ENCODE data around the gene PDE6D.

PDE6D gene

GRCh38 chr2:231780909-231781797, at the start of gene PDE6D:
Gene PDE6D (minus strand): TSS chr2:231781282. CDS start chr2:231781114, 168 bp downstream.
- Histone ChIP-seq H3K4me3 (ENCODE audit: low read depth in 1 of 2, low read length in 2 of 2) (peak within 1 kb of the TSS; percentile 89 to 97), H3K9me3 (ENCODE audit: control insufficient read depth in 1 of 2, low read length in 2 of 2) (no peaks in the 10 kb centered on the region), H3K27me3 (ENCODE audit: control insufficient read depth in 1 of 2, insufficient read depth in 2 of 2, low read length in 2 of 2) (no peaks in the 10 kb centered on the region), H3K27ac (ENCODE audit: low read depth, low read length) (peak within 1 kb of the TSS; percentile 83), H3K9ac (ENCODE audit: low read depth in 1 of 2, low read length in 2 of 2) (peak within 1 kb of the TSS; percentile 66 to 94), H3K4me1 (ENCODE audit: control insufficient read depth in 1 of 2, insufficient read depth in 2 of 2, low read length in 2 of 2) (peaks cover 29 to 36% of the 10 kb centered on the region in 2 donors), H3K36me3 (ENCODE audit: control insufficient read depth in 1 of 2, insufficient read depth in 2 of 2, low read length in 2 of 2) (no peaks in the 10 kb centered on the region)

- H3K4me3 ChIP-seq (ENCODE audit: low read depth in 1 of 2, low read length in 2 of 2): no peak overlapping the region
- no peaks in the 10 kb centered on the region for H3K4me1 ChIP-seq (ENCODE audit: control insufficient read depth in 1 of 2, insufficient read depth in 2 of 2, low read length in 2 of 2)
- H3K27me3 ChIP-seq (ENCODE audit: control insufficient read depth in 1 of 2, insufficient read depth in 2 of 2, low read length in 2 of 2): no peaks in the 10 kb centered on the region
- peaks cover 6 to 8% of the 10 kb centered on the region in 2 donors for H3K9me3 ChIP-seq (ENCODE audit: control insufficient read depth in 1 of 2, low read length in 2 of 2)
- H3K9ac ChIP-seq (ENCODE audit: low read depth in 1 of 2, low read length in 2 of 2): no peak overlapping the region
- no peaks in the 10 kb centered on the region for H3K36me3 ChIP-seq (ENCODE audit: control insufficient read depth in 1 of 2, insufficient read depth in 2 of 2, low read length in 2 of 2)
- H3K27ac ChIP-seq (ENCODE audit: low read depth, low read length): no peak overlapping the region
Observed at GRCh38 chr2:231821908-231822307, 40.8 kb upstream of the PDE6D start.

- H3K27ac ChIP-seq (ENCODE audit: low read depth, low read length): no peak overlapping the region
- H3K4me3 ChIP-seq (ENCODE audit: low read depth in 1 of 2, low read length in 2 of 2): no peak overlapping the region
- H3K4me1 ChIP-seq (ENCODE audit: control insufficient read depth in 1 of 2, insufficient read depth in 2 of 2, low read length in 2 of 2): no peaks in the 10 kb centered on the region
- no peaks in the 10 kb centered on the region for H3K36me3 ChIP-seq (ENCODE audit: control insufficient read depth in 1 of 2, insufficient read depth in 2 of 2, low read length in 2 of 2)
- H3K9me3 ChIP-seq (ENCODE audit: control insufficient read depth in 1 of 2, low read length in 2 of 2): peaks cover 6 to 8% of the 10 kb centered on the region in 2 donors
- H3K27me3 ChIP-seq (ENCODE audit: control insufficient read depth in 1 of 2, insufficient read depth in 2 of 2, low read length in 2 of 2): no peaks in the 10 kb centered on the region
- no peak overlapping the region for H3K9ac ChIP-seq (ENCODE audit: low read depth in 1 of 2, low read length in 2 of 2)
Observed at GRCh38 chr2:231820786-231821303, 39.8 kb upstream of the PDE6D start.

- Histone ChIP-seq H3K4me3 (ENCODE audit: low read depth in 1 of 2, low read length in 2 of 2) (no peak overlapping the region), H3K27ac (ENCODE audit: low read depth, low read length) (no peak overlapping the region), H3K4me1 (ENCODE audit: control insufficient read depth in 1 of 2, insufficient read depth in 2 of 2, low read length in 2 of 2) (no peaks in the 10 kb centered on the region), H3K36me3 (ENCODE audit: control insufficient read depth in 1 of 2, insufficient read depth in 2 of 2, low read length in 2 of 2) (no peaks in the 10 kb centered on the region), H3K9ac (ENCODE audit: low read depth in 1 of 2, low read length in 2 of 2) (no peak overlapping the region), H3K27me3 (ENCODE audit: control insufficient read depth in 1 of 2, insufficient read depth in 2 of 2, low read length in 2 of 2) (no peaks in the 10 kb centered on the region), H3K9me3 (ENCODE audit: control insufficient read depth in 1 of 2, low read length in 2 of 2) (peaks cover 6 to 13% of the 10 kb centered on the region in 2 donors)
Observed at GRCh38 chr2:231819447-231820042, 38.5 kb upstream of the PDE6D start.

- no peaks in the 10 kb centered on the region for H3K27me3 ChIP-seq (ENCODE audit: control insufficient read depth in 1 of 2, insufficient read depth in 2 of 2, low read length in 2 of 2)
- H3K4me1 ChIP-seq (ENCODE audit: control insufficient read depth in 1 of 2, insufficient read depth in 2 of 2, low read length in 2 of 2): no peaks in the 10 kb centered on the region
- H3K4me3 ChIP-seq (ENCODE audit: low read depth in 1 of 2, low read length in 2 of 2): no peak overlapping the region
- peaks cover 0 to 5% of the 10 kb centered on the region in 2 donors for H3K9me3 ChIP-seq (ENCODE audit: control insufficient read depth in 1 of 2, low read length in 2 of 2)
- no peak overlapping the region for H3K27ac ChIP-seq (ENCODE audit: low read depth, low read length)
- peaks cover 0 to 18% of the 10 kb centered on the region in 2 donors for H3K36me3 ChIP-seq (ENCODE audit: control insufficient read depth in 1 of 2, insufficient read depth in 2 of 2, low read length in 2 of 2)
- no peak overlapping the region for H3K9ac ChIP-seq (ENCODE audit: low read depth in 1 of 2, low read length in 2 of 2)
Observed at GRCh38 chr2:231816327-231817026, 35.4 kb upstream of the PDE6D start.

GRCh38 chr2:231810905-231811304, 29.8 kb upstream of the PDE6D start:
- Histone ChIP-seq H3K27ac (ENCODE audit: low read depth, low read length) (no peak overlapping the region), H3K4me3 (ENCODE audit: low read depth in 1 of 2, low read length in 2 of 2) (no peak overlapping the region), H3K9ac (ENCODE audit: low read depth in 1 of 2, low read length in 2 of 2) (no peak overlapping the region), H3K9me3 (ENCODE audit: control insufficient read depth in 1 of 2, low read length in 2 of 2) (peaks cover 0 to 5% of the 10 kb centered on the region in 2 donors), H3K27me3 (ENCODE audit: control insufficient read depth in 1 of 2, insufficient read depth in 2 of 2, low read length in 2 of 2) (no peaks in the 10 kb centered on the region), H3K4me1 (ENCODE audit: control insufficient read depth in 1 of 2, insufficient read depth in 2 of 2, low read length in 2 of 2) (no peaks in the 10 kb centered on the region), H3K36me3 (ENCODE audit: control insufficient read depth in 1 of 2, insufficient read depth in 2 of 2, low read length in 2 of 2) (peaks cover 25 to 59% of the 10 kb centered on the region in 2 donors)

GRCh38 chr2:231807020-231807419, 25.9 kb upstream of the PDE6D start:
- Histone ChIP-seq H3K36me3 (ENCODE audit: control insufficient read depth in 1 of 2, insufficient read depth in 2 of 2, low read length in 2 of 2) (peaks cover 33 to 64% of the 10 kb centered on the region in 2 donors), H3K9ac (ENCODE audit: low read depth in 1 of 2, low read length in 2 of 2) (no peak overlapping the region), H3K9me3 (ENCODE audit: control insufficient read depth in 1 of 2, low read length in 2 of 2) (no peaks in the 10 kb centered on the region), H3K4me3 (ENCODE audit: low read depth in 1 of 2, low read length in 2 of 2) (no peak overlapping the region), H3K27me3 (ENCODE audit: control insufficient read depth in 1 of 2, insufficient read depth in 2 of 2, low read length in 2 of 2) (no peaks in the 10 kb centered on the region), H3K27ac (ENCODE audit: low read depth, low read length) (no peak overlapping the region), H3K4me1 (ENCODE audit: control insufficient read depth in 1 of 2, insufficient read depth in 2 of 2, low read length in 2 of 2) (no peaks in the 10 kb centered on the region)

GRCh38 chr2:231803501-231804138, 22.5 kb upstream of the PDE6D start:
- H3K9ac ChIP-seq (ENCODE audit: low read depth in 1 of 2, low read length in 2 of 2): no peak overlapping the region
- no peaks in the 10 kb centered on the region for H3K27me3 ChIP-seq (ENCODE audit: control insufficient read depth in 1 of 2, insufficient read depth in 2 of 2, low read length in 2 of 2)
- H3K9me3 ChIP-seq (ENCODE audit: control insufficient read depth in 1 of 2, low read length in 2 of 2): no peaks in the 10 kb centered on the region
- H3K27ac ChIP-seq (ENCODE audit: low read depth, low read length): no peak overlapping the region
- peaks cover 29 to 58% of the 10 kb centered on the region in 2 donors for H3K36me3 ChIP-seq (ENCODE audit: control insufficient read depth in 1 of 2, insufficient read depth in 2 of 2, low read length in 2 of 2)
- H3K4me3 ChIP-seq (ENCODE audit: low read depth in 1 of 2, low read length in 2 of 2): no peak overlapping the region
- no peaks in the 10 kb centered on the region for H3K4me1 ChIP-seq (ENCODE audit: control insufficient read depth in 1 of 2, insufficient read depth in 2 of 2, low read length in 2 of 2)

GRCh38 chr2:231800493-231801091, 19.5 kb upstream of the PDE6D start:
- H3K9ac ChIP-seq (ENCODE audit: low read depth in 1 of 2, low read length in 2 of 2): no peak overlapping the region
- no peak overlapping the region for H3K4me3 ChIP-seq (ENCODE audit: low read depth in 1 of 2, low read length in 2 of 2)
- H3K4me1 ChIP-seq (ENCODE audit: control insufficient read depth in 1 of 2, insufficient read depth in 2 of 2, low read length in 2 of 2): no peaks in the 10 kb centered on the region
- H3K36me3 ChIP-seq (ENCODE audit: control insufficient read depth in 1 of 2, insufficient read depth in 2 of 2, low read length in 2 of 2): peaks cover 31 to 58% of the 10 kb centered on the region in 2 donors
- no peaks in the 10 kb centered on the region for H3K9me3 ChIP-seq (ENCODE audit: control insufficient read depth in 1 of 2, low read length in 2 of 2)
- H3K27me3 ChIP-seq (ENCODE audit: control insufficient read depth in 1 of 2, insufficient read depth in 2 of 2, low read length in 2 of 2): no peaks in the 10 kb centered on the region
- no peak overlapping the region for H3K27ac ChIP-seq (ENCODE audit: low read depth, low read length)
